Lower lobe of right lung (tissue), 2 donors: ENCODE data around the gene CCDC38. TPM values are rescaled to one million over a fixed set of nuclear protein-coding genes. Genes with fewer than 3 reads are reported as not detected.
A peak's percentile ranks its signal among the peaks of the same experiment; 100 is the strongest.
"Not testable (repeated sequence)": the region's sequence is repeated elsewhere in the genome, so short reads cannot be mapped to it uniquely, and the experiment has no call there.

Experiments used
- ATAC-seq, 2 donors: fragments of 200-7000 bp; cut with Tn5 transposase; one replicate each; pipeline ENCODE4 v1.9.1; 2020 to 2022; ENCODE audit warnings: mild to moderate bottlenecking in 2 of 2, moderate library complexity in 2 of 2
- DNase-seq: peaks from one replicate; pipeline ENCODE4 v3.0.0-alpha.2; 2020
- H3K27ac ChIP-seq: fragments of 200-600 bp; one replicate; pipeline ENCODE4 v1.8.0; 2022
- H3K27me3 ChIP-seq: fragments of 200-600 bp; one replicate; pipeline ENCODE4 v1.8.0; 2022; ENCODE audit warnings: low read depth
- H3K36me3 ChIP-seq: fragments of 200-600 bp; one replicate; pipeline ENCODE4 v1.8.0; 2022; ENCODE audit warnings: mild to moderate bottlenecking
- H3K4me1 ChIP-seq: fragments of 200-600 bp; one replicate; pipeline ENCODE4 v1.8.0; 2022
- H3K4me3 ChIP-seq: fragments of 200-600 bp; one replicate; pipeline ENCODE4 v1.8.0; 2022; ENCODE audit warnings: mild to moderate bottlenecking
- H3K9me3 ChIP-seq: fragments of 200-600 bp; one replicate; pipeline ENCODE4 v1.8.0; 2022
- intact Hi-C: fragments of 100-400 bp; cut with DNase I; formaldehyde crosslinking; loops from one replicate; pipeline ENCODE4 v1.11.0; 2022
- total RNA-seq: library from RNA; stranded (reverse); fragmentation: NEBNext Ultra II Directional; extraction: Animal tissue kit (Norgen Biotek cat#: 25700); gene quantifications from one replicate; pipeline ENCODE4 v1.2.1, GENCODE V29; 2021
- TF ChIP-seq, protein P1 (sequence below): fragments of 200-600 bp; IDR thresholded peaks from one replicate; pipeline ENCODE4 v1.8.0; 2022; ENCODE audit warnings: antibody characterized with exemption, mild to moderate bottlenecking
- donor health status: DM: no; HTN: yes; CAD: no; lungs with severe emphysema.

Gene CCDC38
- total RNA-seq, 1 donor from 2014 or later, result 0.24 TPM

DNA sequence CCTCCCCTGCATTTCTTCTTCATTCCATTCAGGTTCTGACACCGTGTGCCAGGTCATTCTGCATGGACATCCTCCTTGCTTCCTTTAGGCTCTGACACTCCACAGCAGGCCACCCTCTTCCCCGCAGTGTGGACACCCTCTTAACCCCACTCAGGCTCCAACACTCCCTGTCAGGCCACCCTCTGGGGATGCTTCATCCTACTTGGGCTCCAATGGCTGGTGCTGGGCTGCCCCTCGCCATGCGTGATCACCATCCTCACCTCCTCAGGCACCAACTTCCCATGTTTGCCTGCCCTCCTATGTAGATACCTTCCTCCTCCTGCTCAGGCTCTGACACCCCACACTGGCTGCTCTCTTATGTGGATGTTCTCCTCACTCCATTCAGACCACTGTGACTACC lies 90.3 kb downstream of the CCDC38 start:
- intact Hi-C loops, result no loop called here
- Histone ChIP-seq H3K4me1 (peaks cover 6% of the 10 kb centered on the region), H3K27ac (no peak overlapping the region), H3K36me3 (no peaks in the 10 kb centered on the region), H3K27me3 (no peaks in the 10 kb centered on the region), H3K9me3 (no peaks in the 10 kb centered on the region), H3K4me3 (no peak overlapping the region)
- DNase-seq, result no peak
- no peak for ATAC-seq
- TF ChIP-seq, protein P1, sequence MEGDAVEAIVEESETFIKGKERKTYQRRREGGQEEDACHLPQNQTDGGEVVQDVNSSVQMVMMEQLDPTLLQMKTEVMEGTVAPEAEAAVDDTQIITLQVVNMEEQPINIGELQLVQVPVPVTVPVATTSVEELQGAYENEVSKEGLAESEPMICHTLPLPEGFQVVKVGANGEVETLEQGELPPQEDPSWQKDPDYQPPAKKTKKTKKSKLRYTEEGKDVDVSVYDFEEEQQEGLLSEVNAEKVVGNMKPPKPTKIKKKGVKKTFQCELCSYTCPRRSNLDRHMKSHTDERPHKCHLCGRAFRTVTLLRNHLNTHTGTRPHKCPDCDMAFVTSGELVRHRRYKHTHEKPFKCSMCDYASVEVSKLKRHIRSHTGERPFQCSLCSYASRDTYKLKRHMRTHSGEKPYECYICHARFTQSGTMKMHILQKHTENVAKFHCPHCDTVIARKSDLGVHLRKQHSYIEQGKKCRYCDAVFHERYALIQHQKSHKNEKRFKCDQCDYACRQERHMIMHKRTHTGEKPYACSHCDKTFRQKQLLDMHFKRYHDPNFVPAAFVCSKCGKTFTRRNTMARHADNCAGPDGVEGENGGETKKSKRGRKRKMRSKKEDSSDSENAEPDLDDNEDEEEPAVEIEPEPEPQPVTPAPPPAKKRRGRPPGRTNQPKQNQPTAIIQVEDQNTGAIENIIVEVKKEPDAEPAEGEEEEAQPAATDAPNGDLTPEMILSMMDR, result no peak

DNA sequence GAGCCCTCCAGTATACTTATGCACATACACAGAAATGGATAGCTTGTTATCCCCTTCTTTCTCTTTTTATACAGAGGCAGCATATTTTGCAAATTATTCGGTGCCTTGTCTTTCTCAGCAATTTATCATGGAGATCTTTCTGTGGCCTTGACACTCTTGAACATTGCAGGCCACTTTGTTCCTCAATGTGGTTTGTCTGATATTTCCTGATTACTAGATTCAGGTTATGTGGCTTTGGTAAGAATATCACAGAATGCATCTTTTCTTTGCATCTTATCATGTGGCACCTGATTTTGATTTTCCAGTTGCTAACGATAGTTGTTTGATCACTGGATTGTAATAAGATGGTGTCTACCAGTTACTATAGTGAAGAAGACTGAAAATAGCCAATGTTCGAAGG lies 90.8 kb downstream of the CCDC38 start:
- no peak for ATAC-seq
- TF ChIP-seq, protein P1, result no peak
- intact Hi-C loops, result no loop called here

DNA sequence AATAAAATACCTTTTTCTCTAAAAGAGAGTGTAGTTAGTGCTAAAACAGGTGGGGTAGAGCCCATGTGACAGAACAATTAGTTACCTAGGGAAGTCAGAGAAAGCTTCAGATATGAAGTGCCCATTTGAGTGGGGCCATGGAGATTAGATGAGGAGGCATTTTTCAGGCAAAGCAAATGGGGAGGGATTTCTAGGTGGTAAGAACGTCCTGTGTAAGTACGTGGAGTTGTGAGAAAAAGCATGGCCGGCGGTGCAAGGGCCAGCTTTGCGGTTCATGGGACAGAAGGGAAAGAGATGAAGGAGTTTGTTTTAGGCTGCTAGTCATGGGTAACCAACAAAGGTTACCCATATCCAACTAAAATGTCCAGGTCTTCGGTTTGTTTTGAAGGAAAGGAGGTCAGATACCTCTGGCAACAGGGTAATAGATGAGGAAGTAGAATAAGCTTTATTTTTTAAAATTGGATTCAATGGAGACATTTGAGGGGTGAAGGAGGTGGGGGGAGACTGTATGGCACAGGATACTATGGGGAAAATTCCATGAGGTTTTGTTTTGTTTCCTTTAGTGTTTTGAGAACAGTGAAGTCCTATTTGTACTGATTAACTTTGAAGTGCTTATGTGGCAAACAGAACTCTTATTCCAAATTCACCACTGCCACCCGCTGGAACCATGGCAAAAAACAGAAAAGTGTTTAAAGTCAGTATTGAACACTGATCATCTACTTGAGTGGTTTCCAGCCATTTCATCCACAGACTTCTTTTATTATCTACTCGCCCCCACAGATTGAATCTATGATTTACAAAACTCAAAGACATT lies 93.6 kb downstream of the CCDC38 start:
- no peak overlapping the region for H3K4me3 ChIP-seq
- DNase-seq (no peak), ATAC-seq (peak; percentile 87 to 91)
- no peaks in the 10 kb centered on the region for H3K36me3 ChIP-seq
- H3K9me3 ChIP-seq, result no peaks in the 10 kb centered on the region
- H3K27ac ChIP-seq, result peak overlapping the region; percentile 57
- peaks cover 6% of the 10 kb centered on the region for H3K4me1 ChIP-seq
- TF ChIP-seq, protein P1, result peak; percentile 40
- intact Hi-C loops, result no loop called here
- no peaks in the 10 kb centered on the region for H3K27me3 ChIP-seq

More for the DNA sequence above, 90.8 kb downstream of the CCDC38 start:
- Histone ChIP-seq H3K27me3 (no peaks in the 10 kb centered on the region), H3K4me3 (no peak overlapping the region), H3K27ac (no peak overlapping the region), H3K9me3 (no peaks in the 10 kb centered on the region), H3K36me3 (no peaks in the 10 kb centered on the region), H3K4me1 (peaks cover 6% of the 10 kb centered on the region)
- no peak for DNase-seq

DNA sequence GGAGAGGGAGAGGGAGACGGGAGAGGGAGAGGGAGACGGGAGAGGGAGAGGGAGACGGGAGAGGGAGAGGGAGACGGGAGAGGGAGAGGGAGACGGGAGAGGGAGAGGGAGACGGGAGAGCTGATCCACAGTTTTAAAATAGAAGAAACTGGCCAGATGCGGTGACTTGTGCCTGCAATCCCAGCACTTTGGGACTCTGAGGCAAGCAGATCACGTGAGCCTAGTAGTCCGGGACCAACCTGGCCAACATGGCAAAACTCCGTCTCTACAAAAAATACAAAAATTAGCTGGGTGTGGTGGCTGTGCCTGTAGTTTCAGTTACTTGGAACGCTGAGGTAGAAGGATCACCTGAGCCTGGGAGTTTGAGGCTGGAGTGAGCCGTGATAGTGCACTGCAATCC lies 100.0 kb downstream of the CCDC38 start:
- H3K9me3 ChIP-seq, intact Hi-C loops, H3K27ac ChIP-seq, H3K36me3 ChIP-seq, H3K4me1 ChIP-seq, H3K27me3 ChIP-seq, DNase-seq, H3K4me3 ChIP-seq: not testable (repeated sequence)
- peak in 1 of 2 donors; percentile 47 for ATAC-seq

DNA sequence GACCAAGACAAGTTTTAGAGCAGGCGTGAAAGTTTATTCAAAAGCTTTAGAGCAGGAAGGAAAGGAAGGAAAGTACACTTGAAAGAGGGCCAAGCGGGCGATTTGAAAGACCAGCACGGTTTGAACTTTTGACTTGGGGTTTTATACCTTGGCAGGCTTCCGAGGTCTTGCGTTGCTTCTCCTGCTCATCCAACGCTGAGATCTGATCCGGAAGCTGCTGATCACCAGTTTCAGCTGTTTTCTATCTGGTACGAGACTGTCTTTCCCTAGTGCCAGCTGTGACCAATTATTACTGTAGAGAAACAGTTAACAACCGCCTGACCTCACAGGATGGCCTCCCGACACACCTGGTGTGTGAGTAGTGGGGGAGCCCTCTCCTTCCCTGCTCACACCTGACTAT lies 104.3 kb downstream of the CCDC38 start:
- Histone ChIP-seq H3K27ac (no peak overlapping the region), H3K27me3 (no peaks in the 10 kb centered on the region), H3K9me3 (no peaks in the 10 kb centered on the region), H3K4me1 (peaks cover 17% of the 10 kb centered on the region), H3K36me3 (no peaks in the 10 kb centered on the region), H3K4me3 (peak overlapping the region; percentile 25)
- intact Hi-C loops, result no loop called here
- ATAC-seq (peak; percentile 40 to 60), DNase-seq (no peak)
- TF ChIP-seq, protein P1, result no peak

DNA sequence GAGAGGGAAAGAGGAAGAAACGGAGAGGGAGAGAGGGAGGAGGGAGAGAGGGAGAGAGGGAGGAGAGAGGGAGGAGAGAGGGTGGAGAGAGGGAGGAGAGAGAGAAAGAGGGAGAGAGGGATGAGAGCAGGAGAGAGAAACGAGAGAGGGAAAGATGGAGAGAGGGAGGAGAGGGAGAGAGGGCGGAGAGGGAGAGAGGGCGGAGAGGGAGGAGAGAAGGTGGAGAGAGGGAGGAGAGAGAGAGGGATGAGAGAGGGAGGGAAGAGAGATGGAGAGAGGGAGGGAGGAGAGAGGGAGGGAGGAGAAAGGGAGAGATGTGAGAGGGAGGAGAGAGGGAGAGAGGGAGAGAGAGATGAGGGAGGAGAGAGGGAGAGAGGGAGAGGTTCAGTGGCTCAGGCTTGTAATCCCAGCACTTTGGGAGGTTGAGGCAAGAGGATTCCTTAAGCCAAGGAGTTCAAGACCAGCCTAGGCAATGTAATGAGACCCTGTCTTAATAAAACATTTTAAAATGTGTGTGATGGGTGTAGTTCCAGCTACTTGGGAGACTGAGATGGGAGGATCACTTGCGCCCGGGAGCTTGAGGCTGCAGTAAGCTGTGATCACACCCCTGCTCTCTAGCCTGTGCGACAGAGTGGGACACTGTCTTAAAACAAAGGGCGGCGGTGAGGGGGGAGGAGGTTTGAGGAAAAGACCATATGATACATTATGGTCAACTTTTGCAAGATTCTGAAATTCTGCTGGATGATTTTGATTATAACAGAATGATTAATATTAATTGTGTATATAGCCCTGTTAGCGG lies 105.0 kb downstream of the CCDC38 start:
- Histone ChIP-seq H3K4me1 (peaks cover 17% of the 10 kb centered on the region), H3K4me3 (peak overlapping the region; percentile 25), H3K27ac (no peak overlapping the region), H3K27me3 (no peaks in the 10 kb centered on the region), H3K9me3 (no peaks in the 10 kb centered on the region), H3K36me3 (no peaks in the 10 kb centered on the region)
- TF ChIP-seq, protein P1, result no peak
- intact Hi-C loops, result no loop called here
- no peak for DNase-seq
- peak; percentile 38 to 59 for ATAC-seq
